Smooth muscle cell (in vitro differentiated cells): ENCODE measurements around the gene GADD45B. TPM values are rescaled to one million over a fixed set of nuclear protein-coding genes. Genes with fewer than 3 reads are reported as not detected.

Source experiments
- DNase-seq: peaks from one replicate; lab custom pipeline; 2025; ENCODE audit not compliant: unreplicated experiment; lab: John Stamatoyannopoulos, UW
- H2AFZ ChIP-seq: fragments of 200-600 bp; sonication (generic); 2 replicates; pipeline ENCODE4 v1.6.0; 2016; ENCODE audit warnings: antibody characterized with exemption, low read depth, mild to moderate bottlenecking
- H3F3A ChIP-seq: fragments of 200-600 bp; sonication (generic); 2 replicates; pipeline ENCODE4 v1.6.0; 2017; ENCODE audit warnings: antibody characterized with exemption, low read depth
- H3K27ac ChIP-seq: fragments of 200-600 bp; sonication (generic); 2 replicates; pipeline ENCODE4 v1.5.1; 2016; ENCODE audit warnings: low read depth, mild to moderate bottlenecking
- H3K27me3 ChIP-seq: fragments of 200-600 bp; sonication (generic); 2 replicates; pipeline ENCODE4 v1.6.1; 2016; ENCODE audit warnings: low read depth, mild to moderate bottlenecking
- H3K36me3 ChIP-seq: fragments of 200-600 bp; sonication (generic); 2 replicates; pipeline ENCODE4 v1.5.1; 2016; ENCODE audit warnings: low read depth
- H3K4me1 ChIP-seq: fragments of 200-600 bp; sonication (generic); 2 replicates; pipeline ENCODE4 v1.5.1; 2016; ENCODE audit warnings: low read depth
- H3K4me2 ChIP-seq: fragments of 200-600 bp; sonication (generic); 2 replicates; pipeline ENCODE4 v1.6.0; 2016; ENCODE audit warnings: mild to moderate bottlenecking
- H3K4me3 ChIP-seq: fragments of 200-600 bp; sonication (generic); 2 replicates; pipeline ENCODE4 v1.5.1; 2016; ENCODE audit warnings: mild to moderate bottlenecking
- H3K79me2 ChIP-seq: fragments of 200-600 bp; sonication (generic); 2 replicates; pipeline ENCODE4 v1.6.0; 2016; ENCODE audit warnings: low read depth, mild to moderate bottlenecking
- H3K9ac ChIP-seq: fragments of 200-600 bp; sonication (generic); 2 replicates; pipeline ENCODE4 v1.6.0; 2016; ENCODE audit warnings: low read depth
- H3K9me3 ChIP-seq: fragments of 200-600 bp; sonication (generic); replicated peaks from 2 replicates; pipeline ENCODE4 v1.5.1; 2016; ENCODE audit warnings: low read depth
- H4K20me1 ChIP-seq: fragments of 200-600 bp; sonication (generic); 2 replicates; pipeline ENCODE4 v1.6.0; 2016; ENCODE audit warnings: low read depth
- CTCF ChIP-seq: fragments of 200-600 bp; sonication (generic); IDR thresholded peaks from 2 replicates; pipeline ENCODE4 v1.5.1; 2017; ENCODE audit warnings: borderline replicate concordance, mild to moderate bottlenecking, antibody characterized with exemption; ENCODE audit not compliant: insufficient read depth, poor library complexity, severe bottlenecking
- WGBS: methylation state at CpG from one replicate; pipeline ENCODE4 v1.1.7; 2016; ENCODE audit warnings: low lambda C conversion rate; 5-methylcytosine and 5-hydroxymethylcytosine counted together
- polyA plus RNA-seq: library from polyadenylated mRNA; unstranded; fragments of >200 nt; fragmentation: Nextera tagmentation; extraction: Ambion mirVana; gene quantifications from 2 replicates; pipeline ENCODE4 v1.2.1, GENCODE V29; 2016
- total RNA-seq: library from RNA; depleted of rRNA; stranded (reverse); fragments of >200 nt; gene quantifications from 2 replicates; pipeline ENCODE4 v1.2.3, GENCODE V29; 2014

GADD45B gene
- total and polyA plus RNA-seq, 2 experiments from 2014 or later = 252 to 533 TPM

GRCh38 chr19:2509096-2509495, 33.2 kb downstream of the GADD45B start:
- Histone ChIP-seq H3K27me3 (no peaks in the 10 kb centered on the region), H3K27ac (no peak overlapping the region), H3K4me2 (no peak overlapping the region), H3K36me3 (no peaks in the 10 kb centered on the region), H3K4me3 (no peak overlapping the region), H3K79me2 (no peaks in the 10 kb centered on the region), H4K20me1 (no peaks in the 10 kb centered on the region), H3K9me3 (no peaks in the 10 kb centered on the region), H3F3A (no peaks in the 10 kb centered on the region), H2AFZ (no peak overlapping the region), H3K4me1 (no peaks in the 10 kb centered on the region), H3K9ac (no peak overlapping the region)
- 94% methylated on average over 8 of the region's 8 CpGs for WGBS
- no peak for DNase-seq
- TF ChIP-seq CTCF = no peak

DNA sequence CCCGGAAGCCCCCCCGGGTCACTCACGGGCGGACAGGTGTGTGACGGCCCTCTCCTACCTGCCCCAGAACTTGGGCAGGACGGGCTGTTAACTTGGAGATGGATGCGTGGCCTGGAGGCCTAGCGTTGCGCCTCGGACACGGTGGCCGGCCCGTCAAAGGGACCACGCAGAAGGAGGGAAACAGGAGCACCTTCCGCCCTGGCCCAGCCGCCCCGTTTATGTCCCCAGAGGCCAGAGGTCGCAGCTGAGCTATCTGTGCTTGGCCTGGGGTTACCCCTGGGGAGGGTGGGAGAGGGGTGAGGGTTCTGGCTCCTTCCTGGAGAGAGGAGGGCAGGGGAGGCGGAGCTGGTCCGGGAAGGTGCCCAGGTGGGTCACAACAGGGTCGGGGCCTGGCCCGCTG, 35.6 kb downstream of the GADD45B start:
- H3K36me3 ChIP-seq = no peaks in the 10 kb centered on the region
- no peak overlapping the region for H3K4me2 ChIP-seq
- H3K4me3 ChIP-seq = no peak overlapping the region
- no peaks in the 10 kb centered on the region for H3K9me3 ChIP-seq
- no peaks in the 10 kb centered on the region for H3K4me1 ChIP-seq
- no peak overlapping the region for H2AFZ ChIP-seq
- no peaks in the 10 kb centered on the region for H3K79me2 ChIP-seq
- H4K20me1 ChIP-seq = no peaks in the 10 kb centered on the region
- TF ChIP-seq CTCF = no peak
- H3K9ac ChIP-seq = no peak overlapping the region
- H3F3A ChIP-seq = no peaks in the 10 kb centered on the region
- H3K27me3 ChIP-seq = no peaks in the 10 kb centered on the region
- 96% methylated on average over 20 of the region's 22 CpGs for WGBS
- no peak overlapping the region for H3K27ac ChIP-seq
- DNase-seq = no peak

DNA sequence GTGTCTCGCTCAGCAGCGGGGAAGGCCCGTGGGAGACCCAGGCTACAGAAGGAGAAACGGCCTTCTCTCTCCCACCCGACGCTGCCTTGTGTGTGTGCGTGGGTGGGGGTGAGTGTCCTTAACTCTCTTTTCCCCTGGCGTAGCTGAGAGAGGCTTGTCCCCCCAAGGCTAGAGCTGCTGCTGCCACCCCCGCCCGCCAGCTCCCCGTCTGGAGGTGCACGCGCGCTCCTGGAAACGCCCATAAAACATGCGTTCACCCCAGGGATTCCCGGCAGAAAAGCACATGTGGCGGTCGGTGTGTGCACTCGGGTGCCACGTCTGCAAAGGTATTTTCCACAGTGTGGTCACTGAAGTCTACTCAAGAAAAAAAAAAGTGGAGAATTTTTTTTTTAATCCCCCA, 36.1 kb downstream of the GADD45B start:
- Histone ChIP-seq H3F3A (no peaks in the 10 kb centered on the region), H3K79me2 (no peaks in the 10 kb centered on the region), H3K4me3 (no peak overlapping the region), H3K9me3 (no peaks in the 10 kb centered on the region), H3K4me1 (no peaks in the 10 kb centered on the region), H3K27me3 (no peaks in the 10 kb centered on the region), H3K4me2 (no peak overlapping the region), H3K36me3 (no peaks in the 10 kb centered on the region), H3K27ac (no peak overlapping the region), H3K9ac (no peak overlapping the region), H2AFZ (no peak overlapping the region), H4K20me1 (no peaks in the 10 kb centered on the region)
- WGBS = 69% methylated on average over 21 of the region's 21 CpGs
- TF ChIP-seq CTCF = no peak
- DNase-seq = no peak

DNA sequence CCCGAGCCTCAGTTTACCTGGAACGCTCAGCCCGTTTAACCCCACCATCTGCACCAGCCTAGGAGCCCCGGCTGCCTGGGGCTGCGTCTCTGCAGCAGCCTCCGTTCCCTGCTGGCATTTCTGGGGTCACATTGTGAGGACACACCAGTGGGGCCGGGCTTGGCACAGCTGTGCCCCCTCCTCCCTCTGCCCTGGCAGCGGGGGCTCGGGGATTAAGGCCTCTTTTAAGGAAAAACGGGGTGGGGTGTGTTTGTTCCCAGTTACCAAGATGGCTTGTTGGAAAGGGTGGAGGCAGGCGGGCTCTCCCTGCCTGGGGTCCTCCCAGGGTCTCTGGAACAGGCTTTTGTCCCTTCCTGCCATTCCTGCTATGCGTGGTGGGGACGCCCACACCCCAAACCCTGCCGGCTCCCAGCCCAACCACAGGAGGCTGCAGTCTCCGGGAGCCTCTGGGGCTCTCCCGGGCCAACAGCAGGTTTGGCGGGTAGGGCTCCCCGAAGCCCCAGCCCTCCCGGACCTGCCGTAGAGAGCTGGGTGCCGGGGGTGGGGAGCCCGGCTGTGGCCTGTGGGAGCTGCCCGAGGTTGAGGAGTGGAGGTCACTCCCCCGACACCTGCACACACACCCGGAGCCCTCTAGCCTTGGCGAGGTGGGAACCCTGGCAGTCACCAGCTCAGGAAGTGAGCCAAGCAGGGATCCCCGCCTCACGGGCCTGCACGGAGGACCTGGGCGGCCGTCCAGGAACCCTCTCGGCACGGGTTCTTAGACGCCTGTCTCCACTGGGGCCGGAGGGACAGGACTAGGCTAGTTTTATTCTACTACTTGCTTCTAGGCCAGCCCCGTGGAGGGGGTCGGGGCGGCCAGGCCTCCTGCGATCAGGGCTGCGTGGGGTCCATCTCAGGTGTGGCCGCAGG, 36.9 kb downstream of the GADD45B start:
- H3K27ac ChIP-seq = no peak overlapping the region
- H3F3A ChIP-seq = no peaks in the 10 kb centered on the region
- no peak for TF ChIP-seq CTCF
- H3K36me3 ChIP-seq = no peaks in the 10 kb centered on the region
- no peaks in the 10 kb centered on the region for H3K9me3 ChIP-seq
- H3K79me2 ChIP-seq = no peaks in the 10 kb centered on the region
- H3K4me3 ChIP-seq = no peak overlapping the region
- H3K27me3 ChIP-seq = no peaks in the 10 kb centered on the region
- no peaks in the 10 kb centered on the region for H3K4me1 ChIP-seq
- H3K9ac ChIP-seq = no peak overlapping the region
- no peak for DNase-seq
- H4K20me1 ChIP-seq = no peaks in the 10 kb centered on the region
- 92% methylated on average over 41 of the region's 41 CpGs for WGBS
- no peak overlapping the region for H3K4me2 ChIP-seq
- no peak overlapping the region for H2AFZ ChIP-seq
